ENCODE measurements around the gene SLC25A1. TPM values are rescaled to one million over a fixed set of nuclear protein-coding genes. Genes with fewer than 3 reads are reported as not detected.

The SLC25A1 gene
- polyA plus RNA-seq, 1 of the 3 experiments (the other 2 are of a cell fraction): 44.7 TPM

GRCh38 chr22:19173047-19174035 lies 5.2 kb downstream of the SLC25A1 start:
- 67% methylated on average over 13 of the region's 19 CpGs for WGBS (ENCODE audit: low lambda C conversion rate)
- Histone ChIP-seq H3K9ac (peak overlapping the region; percentile 100; the same call in 1 of the 2 replicates), H3K4me3 (ENCODE audit: low read depth in 2 of 2, low read length in 1 of 2) (peak overlapping the region; percentile 97 to 99; a peak in 3 of 4 replicates), H3K27me3 (ENCODE audit: insufficient read depth) (peaks cover 14% of the 10 kb centered on the region), H2AFZ (ENCODE audit: low read depth) (no peak overlapping the region), H3K9me3 (no peaks in the 10 kb centered on the region), H3K4me1 (ENCODE audit: control insufficient read depth in 1 of 2, insufficient read depth in 2 of 2, low read depth in 1 of 2, low read length in 1 of 2) (peaks cover 31 to 63% of the 10 kb centered on the region in 2 experiments), H3F3A (replicated peaks; ENCODE audit: insufficient read depth) (no peaks in the 10 kb centered on the region), H3K9me2 (no peaks in the 10 kb centered on the region), H3K4me2 (peak overlapping the region; percentile 95), H3K36me3 (replicated peaks in 1 of 2; ENCODE audit: control insufficient read depth in 1 of 2, insufficient read depth in 2 of 2, low read length in 1 of 2) (peaks cover 0 to 9% of the 10 kb centered on the region in 2 experiments), H3K27ac (ENCODE audit: low read depth in 2 of 2, low read length in 1 of 2) (no peak overlapping the region), H3K79me2 (ENCODE audit: insufficient read depth) (peaks cover 60% of the 10 kb centered on the region), H4K20me1 (ENCODE audit: insufficient read depth) (peaks cover 13% of the 10 kb centered on the region; the same call in 1 of the 2 replicates)
- POLR2A ChIA-PET: interaction anchor here (1.0 to 1.6 kb wide), 2 partner anchors 29 kb away, joined by 4 to 7 read pairs; partner anchors contain the start of gene ESS2
- DNase-seq: no peak
- CTCF ChIA-PET: interaction anchor here (0.6 to 1.4 kb wide), 2 partner anchors 28 to 219 kb away, joined by 4 to 8 read pairs; partner anchors contain the start of gene ESS2
- TF ChIP-seq MXI1 (IDR thresholded peaks at IDR 0.05; ENCODE audit: low read depth, low read length): no peak
- TF ChIP-seq, protein P1, sequence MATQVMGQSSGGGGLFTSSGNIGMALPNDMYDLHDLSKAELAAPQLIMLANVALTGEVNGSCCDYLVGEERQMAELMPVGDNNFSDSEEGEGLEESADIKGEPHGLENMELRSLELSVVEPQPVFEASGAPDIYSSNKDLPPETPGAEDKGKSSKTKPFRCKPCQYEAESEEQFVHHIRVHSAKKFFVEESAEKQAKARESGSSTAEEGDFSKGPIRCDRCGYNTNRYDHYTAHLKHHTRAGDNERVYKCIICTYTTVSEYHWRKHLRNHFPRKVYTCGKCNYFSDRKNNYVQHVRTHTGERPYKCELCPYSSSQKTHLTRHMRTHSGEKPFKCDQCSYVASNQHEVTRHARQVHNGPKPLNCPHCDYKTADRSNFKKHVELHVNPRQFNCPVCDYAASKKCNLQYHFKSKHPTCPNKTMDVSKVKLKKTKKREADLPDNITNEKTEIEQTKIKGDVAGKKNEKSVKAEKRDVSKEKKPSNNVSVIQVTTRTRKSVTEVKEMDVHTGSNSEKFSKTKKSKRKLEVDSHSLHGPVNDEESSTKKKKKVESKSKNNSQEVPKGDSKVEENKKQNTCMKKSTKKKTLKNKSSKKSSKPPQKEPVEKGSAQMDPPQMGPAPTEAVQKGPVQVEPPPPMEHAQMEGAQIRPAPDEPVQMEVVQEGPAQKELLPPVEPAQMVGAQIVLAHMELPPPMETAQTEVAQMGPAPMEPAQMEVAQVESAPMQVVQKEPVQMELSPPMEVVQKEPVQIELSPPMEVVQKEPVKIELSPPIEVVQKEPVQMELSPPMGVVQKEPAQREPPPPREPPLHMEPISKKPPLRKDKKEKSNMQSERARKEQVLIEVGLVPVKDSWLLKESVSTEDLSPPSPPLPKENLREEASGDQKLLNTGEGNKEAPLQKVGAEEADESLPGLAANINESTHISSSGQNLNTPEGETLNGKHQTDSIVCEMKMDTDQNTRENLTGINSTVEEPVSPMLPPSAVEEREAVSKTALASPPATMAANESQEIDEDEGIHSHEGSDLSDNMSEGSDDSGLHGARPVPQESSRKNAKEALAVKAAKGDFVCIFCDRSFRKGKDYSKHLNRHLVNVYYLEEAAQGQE (IDR thresholded peaks at IDR 0.05; ENCODE audit: low read depth, low read length): no peak
- TF ChIP-seq SMC3 (IDR thresholded peaks at IDR 0.05; ENCODE audit: low read depth, low read length): no peak
- no peak for TF ChIP-seq ELF1 (IDR thresholded peaks at IDR 0.05)
- TF ChIP-seq ZBTB33 (IDR thresholded peaks at IDR 0.05; ENCODE audit: borderline replicate concordance, low read depth): no peak
- TF ChIP-seq EP300 (IDR thresholded peaks at IDR 0.05; ENCODE audit: borderline replicate concordance in 1 of 2, low read depth in 1 of 2, low read length in 1 of 2): no peak
- no peak for TF ChIP-seq GABPA (IDR thresholded peaks at IDR 0.05; ENCODE audit: low read depth)
- TF ChIP-seq FOXJ3 (CRISPR knock-in tag; IDR thresholded peaks at IDR 0.05): no peak
- TF ChIP-seq, protein P2, sequence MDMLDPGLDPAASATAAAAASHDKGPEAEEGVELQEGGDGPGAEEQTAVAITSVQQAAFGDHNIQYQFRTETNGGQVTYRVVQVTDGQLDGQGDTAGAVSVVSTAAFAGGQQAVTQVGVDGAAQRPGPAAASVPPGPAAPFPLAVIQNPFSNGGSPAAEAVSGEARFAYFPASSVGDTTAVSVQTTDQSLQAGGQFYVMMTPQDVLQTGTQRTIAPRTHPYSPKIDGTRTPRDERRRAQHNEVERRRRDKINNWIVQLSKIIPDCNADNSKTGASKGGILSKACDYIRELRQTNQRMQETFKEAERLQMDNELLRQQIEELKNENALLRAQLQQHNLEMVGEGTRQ (IDR thresholded peaks at IDR 0.05; ENCODE audit: borderline replicate concordance, low read depth, low read length): no peak
- TF ChIP-seq TAF1 (IDR thresholded peaks at IDR 0.05; ENCODE audit: borderline replicate concordance, low read depth, low read length): no peak
- TF ChIP-seq, protein P3, sequence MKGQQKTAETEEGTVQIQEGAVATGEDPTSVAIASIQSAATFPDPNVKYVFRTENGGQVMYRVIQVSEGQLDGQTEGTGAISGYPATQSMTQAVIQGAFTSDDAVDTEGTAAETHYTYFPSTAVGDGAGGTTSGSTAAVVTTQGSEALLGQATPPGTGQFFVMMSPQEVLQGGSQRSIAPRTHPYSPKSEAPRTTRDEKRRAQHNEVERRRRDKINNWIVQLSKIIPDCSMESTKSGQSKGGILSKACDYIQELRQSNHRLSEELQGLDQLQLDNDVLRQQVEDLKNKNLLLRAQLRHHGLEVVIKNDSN (IDR thresholded peaks at IDR 0.05; ENCODE audit: borderline replicate concordance, low read depth): no peak
- no peak for TF ChIP-seq SIN3A (IDR thresholded peaks at IDR 0.05; ENCODE audit: borderline replicate concordance, low read depth, low read length)
- TF ChIP-seq RCOR1 (IDR thresholded peaks at IDR 0.05; ENCODE audit: low read length): no peak
- TF ChIP-seq, protein P4, sequence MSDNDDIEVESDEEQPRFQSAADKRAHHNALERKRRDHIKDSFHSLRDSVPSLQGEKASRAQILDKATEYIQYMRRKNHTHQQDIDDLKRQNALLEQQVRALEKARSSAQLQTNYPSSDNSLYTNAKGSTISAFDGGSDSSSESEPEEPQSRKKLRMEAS (IDR thresholded peaks at IDR 0.05; ENCODE audit: low read depth): no peak
- TF ChIP-seq FOSL2 (IDR thresholded peaks at IDR 0.05; ENCODE audit: borderline replicate concordance, low read depth): no peak
- TF ChIP-seq, protein P5, sequence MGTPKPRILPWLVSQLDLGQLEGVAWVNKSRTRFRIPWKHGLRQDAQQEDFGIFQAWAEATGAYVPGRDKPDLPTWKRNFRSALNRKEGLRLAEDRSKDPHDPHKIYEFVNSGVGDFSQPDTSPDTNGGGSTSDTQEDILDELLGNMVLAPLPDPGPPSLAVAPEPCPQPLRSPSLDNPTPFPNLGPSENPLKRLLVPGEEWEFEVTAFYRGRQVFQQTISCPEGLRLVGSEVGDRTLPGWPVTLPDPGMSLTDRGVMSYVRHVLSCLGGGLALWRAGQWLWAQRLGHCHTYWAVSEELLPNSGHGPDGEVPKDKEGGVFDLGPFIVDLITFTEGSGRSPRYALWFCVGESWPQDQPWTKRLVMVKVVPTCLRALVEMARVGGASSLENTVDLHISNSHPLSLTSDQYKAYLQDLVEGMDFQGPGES (IDR thresholded peaks at IDR 0.05; ENCODE audit: low read depth, low read length): no peak
- no peak for TF ChIP-seq RAD21 (IDR thresholded peaks at IDR 0.05; ENCODE audit: low read length)
- TF ChIP-seq RFX5 (IDR thresholded peaks at IDR 0.05; ENCODE audit: low read length): no peak
